HepG2 (cell line): ENCODE measurements around the gene RTN4RL2. TPM values are rescaled to one million over a fixed set of nuclear protein-coding genes. Genes with fewer than 3 reads are reported as not detected.

Experiments used
- GATAD1 ChIP-seq: IDR thresholded peaks from 2 replicates; pipeline ENCODE4 v1.6.1; 2016; ENCODE audit warnings: missing genetic modification reagents, missing compliant biosample characterization
- KDM5B ChIP-seq: sonication (generic); formaldehyde crosslinking; IDR thresholded peaks from 2 replicates; pipeline ENCODE4 v1.4.0; 2020; ENCODE audit warnings: missing genetic modification reagents, mild to moderate bottlenecking, borderline replicate concordance
- MTA3 ChIP-seq: sonication (generic); formaldehyde crosslinking; IDR thresholded peaks from 2 replicates; pipeline ENCODE4 v1.4.0; 2020; ENCODE audit warnings: missing genetic modification reagents
- MTF2 ChIP-seq: sonication (generic); formaldehyde crosslinking; IDR thresholded peaks from 2 replicates; pipeline ENCODE4 v1.5.0; 2020; ENCODE audit warnings: missing genetic modification reagents, borderline replicate concordance
- NR1H2 ChIP-seq: sonication (generic); formaldehyde crosslinking; IDR thresholded peaks from 2 replicates; pipeline ENCODE4 v1.8.1; 2022; ENCODE audit warnings: low read depth, missing genetic modification reagents, borderline replicate concordance
- PHF8 ChIP-seq: sonication (generic); formaldehyde crosslinking; IDR thresholded peaks from 2 replicates; pipeline ENCODE4 v1.5.0; 2020; ENCODE audit warnings: missing genetic modification reagents
- SETDB1 ChIP-seq: sonication (generic); formaldehyde crosslinking; IDR thresholded peaks from 2 replicates; pipeline ENCODE4 v1.5.1; 2020; ENCODE audit warnings: missing genetic modification reagents, mild to moderate bottlenecking, borderline replicate concordance
- SIN3A ChIP-seq: IDR thresholded peaks from 2 replicates; pipeline ENCODE4 v1.6.1; 2011; ENCODE audit warnings: low read depth, mild to moderate bottlenecking, control low read depth, low read length, borderline replicate concordance
- XBP1 ChIP-seq: sonication (generic); formaldehyde crosslinking; IDR thresholded peaks from 2 replicates; pipeline ENCODE4 v1.5.0; 2020; ENCODE audit warnings: missing genetic modification reagents
- ZC3H13 ChIP-seq: sonication (generic); formaldehyde crosslinking; IDR thresholded peaks from 2 replicates; pipeline ENCODE4 v1.8.1; 2023; ENCODE audit warnings: mild to moderate bottlenecking, missing genetic modification reagents, moderate library complexity
- ZNF383 ChIP-seq: sonication (generic); formaldehyde crosslinking; IDR thresholded peaks from 2 replicates; pipeline ENCODE4 v1.4.0; 2020; ENCODE audit warnings: missing genetic modification reagents, mild to moderate bottlenecking, borderline replicate concordance
- ZNF780A ChIP-seq: sonication (generic); formaldehyde crosslinking; IDR thresholded peaks from 2 replicates; pipeline ENCODE4 v1.8.0; 2022; ENCODE audit warnings: mild to moderate bottlenecking, missing genetic modification reagents, moderate library complexity
- polyA plus RNA-seq, 8 experiments: library from polyadenylated mRNA; depleted of rRNA in 3 of 8; stranded (reverse) in 7 of 8; unstranded in 1 of 8; fragments of >200 nt; fragmentation: Illumina TruSeq in 4 of 8; extraction: Trizol in 4 of 8; gene quantifications; 2 replicates each; pipeline versions ENCODE4 v1.2.1 to v1.2.3, GENCODE V29; 2011 to 2016; ENCODE audit warnings: low read depth in 4 of 8, missing spikeins in 1 of 8, mixed read lengths in 1 of 8; ENCODE audit not compliant: insufficient read depth in 1 of 8
- total RNA-seq, 5 experiments: library from RNA; depleted of rRNA; stranded (reverse); fragments of >200 nt; fragmentation: Illumina TruSeq; extraction: Trizol; gene quantifications; 2 replicates each; pipeline ENCODE4 v1.2.3, GENCODE V29; 2016; ENCODE audit warnings: low read depth in 1 of 5
- TF ChIP-seq, protein P1 (sequence below): sonication (generic); formaldehyde crosslinking; conservative IDR thresholded peaks from 2 replicates; pipeline ENCODE4 v1.5.0; 2020; ENCODE audit warnings: missing genetic modification reagents
- TF ChIP-seq, protein P2 (sequence below): sonication (generic); formaldehyde crosslinking; IDR thresholded peaks from 2 replicates; pipeline ENCODE4 v1.4.0; 2020; ENCODE audit warnings: missing genetic modification reagents
- TF ChIP-seq, protein P3 (sequence below): sonication (generic); formaldehyde crosslinking; IDR thresholded peaks from 2 replicates; pipeline ENCODE4 v1.4.0; 2020; ENCODE audit warnings: missing genetic modification reagents, borderline replicate concordance
- TF ChIP-seq, protein P4 (sequence below): sonication (generic); formaldehyde crosslinking; IDR thresholded peaks from 2 replicates; pipeline ENCODE4 v1.4.0; 2020; ENCODE audit warnings: missing genetic modification reagents, borderline replicate concordance
- TF ChIP-seq, protein P5 (sequence below): sonication (generic); formaldehyde crosslinking; IDR thresholded peaks from 2 replicates; pipeline ENCODE4 v1.5.0; 2020; ENCODE audit warnings: missing genetic modification reagents
- TF ChIP-seq, protein P6 (sequence below): sonication (generic); formaldehyde crosslinking; IDR thresholded peaks from 2 replicates; pipeline ENCODE4 v1.8.0; 2022; ENCODE audit warnings: missing genetic modification reagents, mild to moderate bottlenecking, moderate library complexity, borderline replicate concordance

RTN4RL2 gene
- total and polyA plus RNA-seq, 2 of the 13 experiments (the other 11 are each of a cell fraction or from before 2014, with no cell fraction given), result 1.3 to 4.3 TPM

DNA sequence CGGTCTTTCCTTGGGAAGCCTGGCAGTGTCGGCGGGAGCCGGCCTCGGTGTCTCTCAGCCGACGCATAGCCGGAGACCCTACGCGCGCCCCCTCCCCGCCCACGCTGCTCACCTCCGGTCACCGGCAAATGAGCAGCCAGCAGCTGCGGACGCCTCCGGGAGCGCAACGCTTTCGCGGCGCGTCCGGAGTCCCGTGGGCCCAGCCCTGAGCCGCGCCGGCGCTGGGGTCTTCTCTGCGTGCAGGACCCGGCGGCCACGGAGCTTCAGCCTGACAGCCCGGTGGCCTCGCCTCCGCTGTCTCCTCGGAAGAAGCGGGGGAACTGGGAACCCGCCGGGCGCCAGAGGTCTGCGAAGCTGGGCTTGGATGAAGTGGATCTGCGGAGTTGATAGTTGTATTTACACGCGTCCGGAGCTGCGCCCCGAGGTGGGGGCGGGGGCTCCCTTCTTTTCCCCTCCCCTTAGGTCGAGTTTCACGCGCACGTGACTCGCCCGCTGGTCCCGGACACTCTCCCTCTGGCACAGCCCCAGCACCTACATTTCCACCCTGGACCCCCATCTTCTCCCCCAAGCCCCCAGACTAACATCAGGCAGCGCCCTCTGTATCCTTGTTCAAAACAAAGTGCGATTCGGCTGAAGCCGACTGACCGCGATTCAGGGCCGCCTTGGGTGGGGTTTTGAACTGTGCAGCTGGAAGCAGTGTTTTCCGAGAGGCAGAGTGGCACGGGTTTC lies 55.2 kb downstream of the RTN4RL2 start, which contains the start of gene SLC43A1 (continued):
- TF ChIP-seq, protein P1, sequence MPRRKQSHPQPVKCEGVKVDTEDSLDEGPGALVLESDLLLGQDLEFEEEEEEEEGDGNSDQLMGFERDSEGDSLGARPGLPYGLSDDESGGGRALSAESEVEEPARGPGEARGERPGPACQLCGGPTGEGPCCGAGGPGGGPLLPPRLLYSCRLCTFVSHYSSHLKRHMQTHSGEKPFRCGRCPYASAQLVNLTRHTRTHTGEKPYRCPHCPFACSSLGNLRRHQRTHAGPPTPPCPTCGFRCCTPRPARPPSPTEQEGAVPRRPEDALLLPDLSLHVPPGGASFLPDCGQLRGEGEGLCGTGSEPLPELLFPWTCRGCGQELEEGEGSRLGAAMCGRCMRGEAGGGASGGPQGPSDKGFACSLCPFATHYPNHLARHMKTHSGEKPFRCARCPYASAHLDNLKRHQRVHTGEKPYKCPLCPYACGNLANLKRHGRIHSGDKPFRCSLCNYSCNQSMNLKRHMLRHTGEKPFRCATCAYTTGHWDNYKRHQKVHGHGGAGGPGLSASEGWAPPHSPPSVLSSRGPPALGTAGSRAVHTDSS (CRISPR knock-in tag), result no peak
- TF ChIP-seq, protein P2, sequence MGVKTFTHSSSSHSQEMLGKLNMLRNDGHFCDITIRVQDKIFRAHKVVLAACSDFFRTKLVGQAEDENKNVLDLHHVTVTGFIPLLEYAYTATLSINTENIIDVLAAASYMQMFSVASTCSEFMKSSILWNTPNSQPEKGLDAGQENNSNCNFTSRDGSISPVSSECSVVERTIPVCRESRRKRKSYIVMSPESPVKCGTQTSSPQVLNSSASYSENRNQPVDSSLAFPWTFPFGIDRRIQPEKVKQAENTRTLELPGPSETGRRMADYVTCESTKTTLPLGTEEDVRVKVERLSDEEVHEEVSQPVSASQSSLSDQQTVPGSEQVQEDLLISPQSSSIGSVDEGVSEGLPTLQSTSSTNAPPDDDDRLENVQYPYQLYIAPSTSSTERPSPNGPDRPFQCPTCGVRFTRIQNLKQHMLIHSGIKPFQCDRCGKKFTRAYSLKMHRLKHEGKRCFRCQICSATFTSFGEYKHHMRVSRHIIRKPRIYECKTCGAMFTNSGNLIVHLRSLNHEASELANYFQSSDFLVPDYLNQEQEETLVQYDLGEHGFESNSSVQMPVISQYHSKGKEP (CRISPR knock-in tag), result no peak
- no peak for TF ChIP-seq MTA3 (CRISPR knock-in tag)
- TF ChIP-seq PHF8 (CRISPR knock-in tag), result peak; percentile 73
- TF ChIP-seq NR1H2, result no peak
- no peak; the same call in 1 of the 2 replicates for TF ChIP-seq ZC3H13 (CRISPR knock-in tag)
- no peak for TF ChIP-seq ZNF383 (CRISPR knock-in tag)
- TF ChIP-seq, protein P3, sequence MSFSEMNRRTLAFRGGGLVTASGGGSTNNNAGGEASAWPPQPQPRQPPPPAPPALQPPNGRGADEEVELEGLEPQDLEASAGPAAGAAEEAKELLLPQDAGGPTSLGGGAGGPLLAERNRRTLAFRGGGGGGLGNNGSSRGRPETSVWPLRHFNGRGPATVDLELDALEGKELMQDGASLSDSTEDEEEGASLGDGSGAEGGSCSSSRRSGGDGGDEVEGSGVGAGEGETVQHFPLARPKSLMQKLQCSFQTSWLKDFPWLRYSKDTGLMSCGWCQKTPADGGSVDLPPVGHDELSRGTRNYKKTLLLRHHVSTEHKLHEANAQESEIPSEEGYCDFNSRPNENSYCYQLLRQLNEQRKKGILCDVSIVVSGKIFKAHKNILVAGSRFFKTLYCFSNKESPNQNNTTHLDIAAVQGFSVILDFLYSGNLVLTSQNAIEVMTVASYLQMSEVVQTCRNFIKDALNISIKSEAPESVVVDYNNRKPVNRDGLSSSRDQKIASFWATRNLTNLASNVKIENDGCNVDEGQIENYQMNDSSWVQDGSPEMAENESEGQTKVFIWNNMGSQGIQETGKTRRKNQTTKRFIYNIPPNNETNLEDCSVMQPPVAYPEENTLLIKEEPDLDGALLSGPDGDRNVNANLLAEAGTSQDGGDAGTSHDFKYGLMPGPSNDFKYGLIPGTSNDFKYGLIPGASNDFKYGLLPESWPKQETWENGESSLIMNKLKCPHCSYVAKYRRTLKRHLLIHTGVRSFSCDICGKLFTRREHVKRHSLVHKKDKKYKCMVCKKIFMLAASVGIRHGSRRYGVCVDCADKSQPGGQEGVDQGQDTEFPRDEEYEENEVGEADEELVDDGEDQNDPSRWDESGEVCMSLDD (CRISPR knock-in tag), result no peak
- no peak for TF ChIP-seq ZNF780A (CRISPR knock-in tag)
- TF ChIP-seq SETDB1 (CRISPR knock-in tag), result no peak
- TF ChIP-seq SIN3A, result peak; percentile 49; the same call in 1 of the 2 replicates
- TF ChIP-seq, protein P4, sequence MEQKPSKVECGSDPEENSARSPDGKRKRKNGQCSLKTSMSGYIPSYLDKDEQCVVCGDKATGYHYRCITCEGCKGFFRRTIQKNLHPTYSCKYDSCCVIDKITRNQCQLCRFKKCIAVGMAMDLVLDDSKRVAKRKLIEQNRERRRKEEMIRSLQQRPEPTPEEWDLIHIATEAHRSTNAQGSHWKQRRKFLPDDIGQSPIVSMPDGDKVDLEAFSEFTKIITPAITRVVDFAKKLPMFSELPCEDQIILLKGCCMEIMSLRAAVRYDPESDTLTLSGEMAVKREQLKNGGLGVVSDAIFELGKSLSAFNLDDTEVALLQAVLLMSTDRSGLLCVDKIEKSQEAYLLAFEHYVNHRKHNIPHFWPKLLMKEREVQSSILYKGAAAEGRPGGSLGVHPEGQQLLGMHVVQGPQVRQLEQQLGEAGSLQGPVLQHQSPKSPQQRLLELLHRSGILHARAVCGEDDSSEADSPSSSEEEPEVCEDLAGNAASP (CRISPR knock-in tag), result peak; percentile 42
- no peak for TF ChIP-seq MTF2 (CRISPR knock-in tag)
- peak; percentile 68 for TF ChIP-seq KDM5B (CRISPR knock-in tag)
- TF ChIP-seq XBP1 (CRISPR knock-in tag), result no peak; the same call in 1 of the 2 replicates
- no peak for TF ChIP-seq GATAD1 (CRISPR knock-in tag)
- TF ChIP-seq, protein P5, sequence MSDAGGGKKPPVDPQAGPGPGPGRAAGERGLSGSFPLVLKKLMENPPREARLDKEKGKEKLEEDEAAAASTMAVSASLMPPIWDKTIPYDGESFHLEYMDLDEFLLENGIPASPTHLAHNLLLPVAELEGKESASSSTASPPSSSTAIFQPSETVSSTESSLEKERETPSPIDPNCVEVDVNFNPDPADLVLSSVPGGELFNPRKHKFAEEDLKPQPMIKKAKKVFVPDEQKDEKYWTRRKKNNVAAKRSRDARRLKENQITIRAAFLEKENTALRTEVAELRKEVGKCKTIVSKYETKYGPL (CRISPR knock-in tag), result no peak
- TF ChIP-seq, protein P6, sequence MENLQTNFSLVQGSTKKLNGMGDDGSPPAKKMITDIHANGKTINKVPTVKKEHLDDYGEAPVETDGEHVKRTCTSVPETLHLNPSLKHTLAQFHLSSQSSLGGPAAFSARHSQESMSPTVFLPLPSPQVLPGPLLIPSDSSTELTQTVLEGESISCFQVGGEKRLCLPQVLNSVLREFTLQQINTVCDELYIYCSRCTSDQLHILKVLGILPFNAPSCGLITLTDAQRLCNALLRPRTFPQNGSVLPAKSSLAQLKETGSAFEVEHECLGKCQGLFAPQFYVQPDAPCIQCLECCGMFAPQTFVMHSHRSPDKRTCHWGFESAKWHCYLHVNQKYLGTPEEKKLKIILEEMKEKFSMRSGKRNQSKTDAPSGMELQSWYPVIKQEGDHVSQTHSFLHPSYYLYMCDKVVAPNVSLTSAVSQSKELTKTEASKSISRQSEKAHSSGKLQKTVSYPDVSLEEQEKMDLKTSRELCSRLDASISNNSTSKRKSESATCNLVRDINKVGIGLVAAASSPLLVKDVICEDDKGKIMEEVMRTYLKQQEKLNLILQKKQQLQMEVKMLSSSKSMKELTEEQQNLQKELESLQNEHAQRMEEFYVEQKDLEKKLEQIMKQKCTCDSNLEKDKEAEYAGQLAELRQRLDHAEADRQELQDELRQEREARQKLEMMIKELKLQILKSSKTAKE (CRISPR knock-in tag), result no peak
